ENCODE results near the gene ZNF714.

Gene ZNF714

GRCh38 chr19:21082011-21082975 lies at the start of gene ZNF714:
TSS of gene ZNF714 (plus strand) at chr19:21082203. CDS start at chr19:21098269, 16,066 bp downstream.
- DNase-seq: peak; percentile 76

- no peak for DNase-seq
Observed at GRCh38 chr19:21045028-21045427, 37.0 kb upstream of the ZNF714 start.

- DNase-seq: no peak
Observed at GRCh38 chr19:21046489-21046888, 35.5 kb upstream of the ZNF714 start.

- DNase-seq: no peak
Observed at GRCh38 chr19:21047716-21048115, 34.3 kb upstream of the ZNF714 start.

- DNase-seq: no peak
Observed at GRCh38 chr19:21052902-21053301, 29.1 kb upstream of the ZNF714 start.

- no peak for DNase-seq
Observed at GRCh38 chr19:21065336-21065735, 16.7 kb upstream of the ZNF714 start.

- DNase-seq: no peak
Observed at GRCh38 chr19:21084343-21084742, 2.3 kb downstream of the ZNF714 start.

GRCh38 chr19:21087871-21088270 lies 5.9 kb downstream of the ZNF714 start:
- DNase-seq: no peak

- DNase-seq: no peak
Observed at GRCh38 chr19:21092109-21092508, 10.1 kb downstream of the ZNF714 start.

- DNase-seq: no peak
Observed at GRCh38 chr19:21094347-21095025, 12.5 kb downstream of the ZNF714 start.

- DNase-seq: no peak
Observed at GRCh38 chr19:21098291-21098690, 16.3 kb downstream of the ZNF714 start.

- no peak for DNase-seq
Observed at GRCh38 chr19:21101521-21102242, 19.7 kb downstream of the ZNF714 start.

GRCh38 chr19:21109116-21109515 lies 27.1 kb downstream of the ZNF714 start:
- DNase-seq: no peak

GRCh38 chr19:21110183-21110582 lies 28.2 kb downstream of the ZNF714 start:
- no peak for DNase-seq

- DNase-seq: no peak
Observed at GRCh38 chr19:21115430-21115829, 33.4 kb downstream of the ZNF714 start.

GRCh38 chr19:21117041-21117907 lies 35.3 kb downstream of the ZNF714 start:
- no peak for DNase-seq

- DNase-seq: no peak
Observed at GRCh38 chr19:21126078-21126477, 44.1 kb downstream of the ZNF714 start.

GRCh38 chr19:21127001-21127400 lies 45.0 kb downstream of the ZNF714 start:
- DNase-seq: no peak

- no peak for DNase-seq
Observed at GRCh38 chr19:21127898-21128297, 45.9 kb downstream of the ZNF714 start.

GRCh38 chr19:21128901-21129698 lies 47.1 kb downstream of the ZNF714 start:
- DNase-seq: no peak

GRCh38 chr19:21130097-21130775 lies 48.2 kb downstream of the ZNF714 start:
- no peak for DNase-seq

Measured in activated effector memory CD4-positive, alpha-beta T cell treated with Interleukin-2 at 50 U/mL for 16 hours (primary cell).